GM10266 (cell line): ENCODE results near the gene PRKD1.

Experiments
- DNase-seq: peaks from one replicate; pipeline ENCODE4 v3.0.0; 2012; ENCODE audit errors: extremely low spot score
- TF ChIP-seq, protein P1 (sequence below): IDR thresholded peaks from 2 replicates; pipeline ENCODE4 v1.5.1; 2012; ENCODE audit warnings: mild to moderate bottlenecking, low read depth; ENCODE audit not compliant: control insufficient read depth, insufficient read depth; ENCODE audit errors: missing control alignments

The PRKD1 gene

DNA sequence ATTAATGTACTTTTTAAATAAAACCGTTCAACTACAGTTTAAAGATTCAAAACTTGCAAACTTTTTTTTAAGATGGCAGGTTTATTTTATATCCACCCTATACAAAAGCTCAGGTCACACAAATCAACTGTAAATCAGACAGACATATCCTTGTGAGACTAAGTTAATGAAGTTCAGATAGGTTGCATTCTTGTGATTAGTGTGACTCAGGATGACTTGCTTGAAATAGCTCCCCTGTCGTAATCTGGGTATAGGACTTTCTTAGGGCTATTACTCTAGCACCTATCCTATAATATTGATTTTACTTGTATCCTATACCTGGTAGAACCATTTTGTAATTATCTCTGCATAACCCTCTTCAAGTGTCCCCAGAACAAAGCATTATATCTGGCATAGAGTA lies 9.5 kb upstream of the PRKD1 start:
- no peak for DNase-seq
- TF ChIP-seq, protein P1, sequence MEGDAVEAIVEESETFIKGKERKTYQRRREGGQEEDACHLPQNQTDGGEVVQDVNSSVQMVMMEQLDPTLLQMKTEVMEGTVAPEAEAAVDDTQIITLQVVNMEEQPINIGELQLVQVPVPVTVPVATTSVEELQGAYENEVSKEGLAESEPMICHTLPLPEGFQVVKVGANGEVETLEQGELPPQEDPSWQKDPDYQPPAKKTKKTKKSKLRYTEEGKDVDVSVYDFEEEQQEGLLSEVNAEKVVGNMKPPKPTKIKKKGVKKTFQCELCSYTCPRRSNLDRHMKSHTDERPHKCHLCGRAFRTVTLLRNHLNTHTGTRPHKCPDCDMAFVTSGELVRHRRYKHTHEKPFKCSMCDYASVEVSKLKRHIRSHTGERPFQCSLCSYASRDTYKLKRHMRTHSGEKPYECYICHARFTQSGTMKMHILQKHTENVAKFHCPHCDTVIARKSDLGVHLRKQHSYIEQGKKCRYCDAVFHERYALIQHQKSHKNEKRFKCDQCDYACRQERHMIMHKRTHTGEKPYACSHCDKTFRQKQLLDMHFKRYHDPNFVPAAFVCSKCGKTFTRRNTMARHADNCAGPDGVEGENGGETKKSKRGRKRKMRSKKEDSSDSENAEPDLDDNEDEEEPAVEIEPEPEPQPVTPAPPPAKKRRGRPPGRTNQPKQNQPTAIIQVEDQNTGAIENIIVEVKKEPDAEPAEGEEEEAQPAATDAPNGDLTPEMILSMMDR = no peak

DNA sequence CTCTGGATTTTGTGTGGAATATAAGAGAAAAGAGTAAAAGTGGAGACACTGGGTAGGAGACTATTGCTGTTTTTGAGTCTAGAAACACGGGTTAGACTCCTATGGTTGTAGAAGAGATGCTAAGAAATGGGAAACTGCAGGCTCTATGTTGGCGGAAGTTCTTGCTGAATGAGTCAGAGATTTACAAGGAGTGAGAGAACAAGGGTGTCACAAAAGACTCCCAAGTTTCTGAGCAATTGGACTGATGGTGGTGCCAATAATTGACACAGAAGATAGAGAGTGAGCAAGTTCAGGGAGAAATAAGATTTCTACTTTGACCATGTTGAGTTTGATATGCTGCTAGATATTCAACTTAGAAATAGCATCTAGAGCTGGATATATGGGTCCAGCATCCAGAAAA lies 2.6 kb upstream of the PRKD1 start:
- DNase-seq = no peak
- TF ChIP-seq, protein P1 = no peak

DNA sequence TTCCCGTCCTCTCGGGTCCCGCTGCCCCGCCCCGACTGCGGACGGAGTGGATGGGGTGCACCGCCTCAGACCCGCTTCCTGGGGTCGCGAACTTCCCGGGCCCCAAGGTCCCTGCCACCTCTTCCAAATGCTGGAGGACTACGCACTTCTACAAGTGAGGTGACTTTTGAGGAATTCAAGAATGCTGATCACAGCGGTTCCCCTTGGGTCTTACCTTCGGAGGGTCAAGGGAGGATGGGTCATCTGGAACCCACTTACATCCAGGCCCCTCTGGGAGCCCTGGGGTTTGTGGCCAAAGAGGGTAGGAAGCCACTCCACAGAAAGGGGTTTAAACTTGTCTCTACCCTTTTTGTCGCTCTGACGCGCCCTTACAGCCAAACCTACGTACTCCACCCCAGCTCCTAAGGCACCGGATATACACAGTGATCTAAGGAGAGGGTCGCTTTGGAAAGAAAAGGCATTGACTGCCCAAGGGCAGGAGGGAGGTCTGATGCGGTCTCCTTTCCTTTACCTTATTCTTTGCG lies 532 bp upstream of the PRKD1 start:
- no peak for DNase-seq
- TF ChIP-seq, protein P1 = no peak

DNA sequence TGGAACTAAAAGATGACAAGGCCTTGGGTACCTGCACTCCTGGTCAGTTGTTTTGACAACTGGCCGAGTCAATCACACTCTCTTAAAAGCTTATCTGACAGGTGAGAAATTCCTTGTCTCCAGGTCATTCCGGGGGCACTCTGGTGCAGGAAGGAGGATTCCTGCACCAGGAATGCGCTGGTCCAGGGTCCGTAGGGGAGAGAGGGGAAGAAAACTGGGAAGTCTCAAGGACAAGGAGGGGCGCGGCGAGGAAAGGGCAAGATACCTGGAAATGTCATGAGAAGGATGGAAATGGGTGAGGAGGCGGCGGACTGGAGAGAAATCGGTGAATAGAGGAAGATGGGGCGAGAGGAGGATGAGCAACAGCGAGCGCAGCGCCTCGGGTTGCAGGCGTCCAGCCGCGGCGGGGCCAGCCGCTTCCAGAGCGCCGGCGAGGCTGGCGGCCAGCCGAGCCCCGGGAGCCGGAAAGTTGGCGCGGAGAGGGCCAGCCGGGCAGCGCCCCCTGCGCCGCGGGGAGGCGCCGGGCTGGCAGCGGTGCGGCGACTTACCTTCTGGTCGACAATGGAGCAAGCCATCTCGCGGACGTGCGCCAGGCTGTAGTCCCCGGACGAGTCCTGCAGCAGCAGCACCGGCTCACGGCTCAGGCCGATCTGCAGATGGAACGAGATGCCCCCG lies 809 bp downstream of the PRKD1 start:
- TF ChIP-seq, protein P1 = peak; percentile 16
- DNase-seq = peak; percentile 50

DNA sequence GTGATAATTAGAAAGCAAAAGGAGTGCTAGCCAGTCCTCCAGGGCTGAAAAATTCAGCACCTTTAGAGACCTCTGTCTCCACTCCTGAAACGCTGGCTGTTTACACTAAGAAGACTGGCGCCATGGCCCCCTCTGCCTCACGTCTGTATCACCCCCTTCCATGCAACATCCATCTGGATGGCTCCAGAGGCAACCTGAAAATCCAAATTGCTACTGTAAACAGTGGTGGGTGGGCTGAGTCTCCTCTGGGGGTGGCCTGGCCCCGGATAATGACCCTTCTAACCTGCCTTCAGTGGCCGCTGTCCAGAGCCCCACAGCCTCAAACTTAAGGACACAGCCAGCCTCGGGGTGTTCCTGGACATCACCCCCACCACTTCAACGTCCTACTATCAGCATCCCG lies 1.4 kb downstream of the PRKD1 start:
- no peak for DNase-seq
- TF ChIP-seq, protein P1 = no peak

DNA sequence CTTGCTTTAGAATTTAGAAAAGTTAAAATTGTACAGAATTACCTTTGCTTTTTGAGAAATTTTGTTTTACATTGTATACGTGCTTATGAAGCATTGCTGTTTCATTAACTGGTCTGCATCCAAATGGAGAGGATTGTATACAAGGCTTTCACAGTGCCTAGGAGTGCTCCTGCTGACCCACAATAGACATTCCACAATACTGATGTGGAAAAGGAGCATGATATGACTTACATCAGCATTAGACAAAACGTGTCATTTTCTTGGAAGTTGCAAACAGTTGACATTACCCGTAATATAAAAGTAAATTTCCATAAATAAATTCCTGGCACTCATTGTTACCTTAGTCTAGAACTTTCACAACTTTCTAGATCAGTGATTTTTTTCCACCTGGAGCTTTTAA lies 1.9 kb downstream of the PRKD1 start:
- TF ChIP-seq, protein P1 = no peak
- no peak for DNase-seq

DNA sequence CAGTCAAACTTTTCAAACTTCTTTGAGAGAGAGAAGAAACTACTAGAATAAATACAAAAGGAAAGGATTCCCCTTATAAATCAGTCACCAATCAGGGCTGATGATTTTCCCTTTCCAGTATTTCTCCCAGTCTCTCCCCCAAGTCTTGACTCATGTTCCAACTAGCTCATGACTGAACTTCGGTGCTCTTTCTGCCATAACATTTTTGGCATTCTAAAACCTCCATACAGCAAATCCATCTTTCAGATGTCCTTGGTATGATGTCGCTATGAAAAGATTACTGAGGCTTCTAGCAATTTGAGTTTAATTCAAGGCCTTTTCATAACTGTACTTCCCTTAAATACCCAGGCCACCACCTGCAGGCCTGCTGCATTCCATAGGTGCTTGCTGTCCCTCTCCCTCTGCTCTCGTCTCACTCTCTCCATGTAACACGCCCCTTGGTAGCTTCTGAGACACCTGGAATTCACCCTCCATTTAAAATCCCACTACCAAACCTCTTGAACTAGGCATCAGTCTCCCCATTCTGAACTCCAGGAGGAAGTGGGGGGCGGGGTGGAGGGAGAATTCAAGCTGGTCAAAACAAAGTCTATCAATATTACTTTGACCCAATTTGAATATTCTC lies 2.4 kb downstream of the PRKD1 start:
- no peak for DNase-seq
- TF ChIP-seq, protein P1 = no peak
